ENCODE results near the gene GAST. TPM values are rescaled to one million over a fixed set of nuclear protein-coding genes. Genes with fewer than 3 reads are reported as not detected.

The GAST gene
- total RNA-seq, 1 experiment from 2014 or later: not detected

DNA sequence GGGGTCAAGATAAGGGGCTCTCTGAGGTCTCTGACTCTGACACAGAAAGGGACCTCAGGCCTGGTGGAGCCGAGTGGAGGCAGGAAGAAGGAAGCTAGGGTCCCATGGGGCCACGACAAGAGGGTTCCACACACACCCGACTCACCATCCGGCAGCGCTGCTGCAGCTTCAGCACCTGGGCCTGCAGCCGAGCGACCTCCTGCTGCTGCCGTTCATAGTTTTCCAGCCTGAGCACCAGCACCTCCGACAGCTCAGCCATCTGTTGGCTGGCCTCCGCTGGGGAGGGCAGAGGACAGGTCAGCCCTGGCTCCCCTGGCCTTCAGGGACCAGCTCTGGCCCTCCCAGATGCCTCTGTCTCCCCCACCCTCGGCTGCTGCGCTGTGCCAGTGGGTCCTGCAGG is 15.9 kb downstream of the GAST start:
- no peaks in the 10 kb centered on the region for H3K36me3 ChIP-seq (ENCODE audit: low read depth, low read length)
- H3K4me3 ChIP-seq (ENCODE audit: low read length): no peak overlapping the region
- no peak overlapping the region for H3K9ac ChIP-seq (ENCODE audit: low read length)
- intact Hi-C loops (cut with micrococcal nuclease): no loop called here
- no peaks in the 10 kb centered on the region for H3K9me3 ChIP-seq (ENCODE audit: low read length)
- H3K4me2 ChIP-seq (ENCODE audit: low read length): no peak overlapping the region
- no peaks in the 10 kb centered on the region for H3K79me2 ChIP-seq (ENCODE audit: low read length)
- H3K27me3 ChIP-seq (ENCODE audit: low read length): no peaks in the 10 kb centered on the region
- ChIA-PET CTCF (no interaction called here), POLR2A (ENCODE audit: unreplicated experiment) (no interaction called here)
- H3F3A ChIP-seq (ENCODE audit: low read length, unreplicated experiment): no peaks in the 10 kb centered on the region
- no peak overlapping the region for H3K27ac ChIP-seq (ENCODE audit: low read length)
- no peaks in the 10 kb centered on the region for H4K20me1 ChIP-seq (ENCODE audit: low read length)
- no peak for TF ChIP-seq EZH2 (IDR thresholded peaks at IDR 0.05; ENCODE audit: low read length, unreplicated experiment)
- TF ChIP-seq EZH2phosphoT487 (IDR thresholded peaks at IDR 0.05; ENCODE audit: borderline replicate concordance, low read length): no peak
- TF ChIP-seq, protein P1, sequence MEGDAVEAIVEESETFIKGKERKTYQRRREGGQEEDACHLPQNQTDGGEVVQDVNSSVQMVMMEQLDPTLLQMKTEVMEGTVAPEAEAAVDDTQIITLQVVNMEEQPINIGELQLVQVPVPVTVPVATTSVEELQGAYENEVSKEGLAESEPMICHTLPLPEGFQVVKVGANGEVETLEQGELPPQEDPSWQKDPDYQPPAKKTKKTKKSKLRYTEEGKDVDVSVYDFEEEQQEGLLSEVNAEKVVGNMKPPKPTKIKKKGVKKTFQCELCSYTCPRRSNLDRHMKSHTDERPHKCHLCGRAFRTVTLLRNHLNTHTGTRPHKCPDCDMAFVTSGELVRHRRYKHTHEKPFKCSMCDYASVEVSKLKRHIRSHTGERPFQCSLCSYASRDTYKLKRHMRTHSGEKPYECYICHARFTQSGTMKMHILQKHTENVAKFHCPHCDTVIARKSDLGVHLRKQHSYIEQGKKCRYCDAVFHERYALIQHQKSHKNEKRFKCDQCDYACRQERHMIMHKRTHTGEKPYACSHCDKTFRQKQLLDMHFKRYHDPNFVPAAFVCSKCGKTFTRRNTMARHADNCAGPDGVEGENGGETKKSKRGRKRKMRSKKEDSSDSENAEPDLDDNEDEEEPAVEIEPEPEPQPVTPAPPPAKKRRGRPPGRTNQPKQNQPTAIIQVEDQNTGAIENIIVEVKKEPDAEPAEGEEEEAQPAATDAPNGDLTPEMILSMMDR (conservative IDR thresholded peaks at IDR 0.05; ENCODE audit: low read depth, low read length): no peak
- H3K4me1 ChIP-seq (ENCODE audit: insufficient read depth, low read length): no peaks in the 10 kb centered on the region
- ATAC-seq: no peak
- no TSS peak for BruUV-seq (replicated peaks)
- H3K9me2 ChIP-seq (replicated peaks; ENCODE audit: low read length): no peaks in the 10 kb centered on the region
- no peak overlapping the region for H2AFZ ChIP-seq (ENCODE audit: low read length)
- no peak for DNase-seq

DNA sequence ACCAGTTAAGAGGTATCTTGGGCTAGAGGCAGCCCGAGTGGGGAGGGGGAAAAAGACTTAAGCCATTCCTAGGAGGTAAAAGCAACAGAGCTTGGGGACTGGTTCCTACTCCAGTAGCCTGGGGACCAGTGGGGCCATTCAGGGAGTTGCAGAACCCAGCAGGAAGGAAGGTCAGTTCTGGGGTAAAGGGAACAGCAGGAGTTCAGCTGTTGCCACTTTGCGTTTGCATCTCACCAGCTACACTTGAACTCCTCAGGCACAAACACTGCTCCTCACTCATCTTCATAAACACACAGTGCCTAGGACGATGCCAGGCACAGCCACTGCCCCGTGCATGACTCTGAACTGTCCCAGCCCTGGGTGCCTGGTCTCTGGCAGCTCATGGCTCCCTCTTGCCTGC is 18.3 kb downstream of the GAST start:
- Histone ChIP-seq H4K20me1 (ENCODE audit: low read length) (no peaks in the 10 kb centered on the region), H2AFZ (ENCODE audit: low read length) (no peak overlapping the region), H3K79me2 (ENCODE audit: low read length) (no peaks in the 10 kb centered on the region), H3K36me3 (ENCODE audit: low read depth, low read length) (no peaks in the 10 kb centered on the region), H3K27ac (ENCODE audit: low read length) (no peak overlapping the region), H3F3A (ENCODE audit: low read length, unreplicated experiment) (no peaks in the 10 kb centered on the region), H3K9me3 (ENCODE audit: low read length) (no peaks in the 10 kb centered on the region), H3K27me3 (ENCODE audit: low read length) (no peaks in the 10 kb centered on the region), H3K4me3 (ENCODE audit: low read length) (no peak overlapping the region), H3K9me2 (replicated peaks; ENCODE audit: low read length) (no peaks in the 10 kb centered on the region), H3K9ac (ENCODE audit: low read length) (no peak overlapping the region), H3K4me2 (ENCODE audit: low read length) (no peak overlapping the region), H3K4me1 (ENCODE audit: insufficient read depth, low read length) (no peaks in the 10 kb centered on the region)
- ChIA-PET CTCF (no interaction called here), POLR2A (ENCODE audit: unreplicated experiment) (no interaction called here)
- DNase-seq (no peak), ATAC-seq (no peak)
- intact Hi-C loops (cut with micrococcal nuclease): no loop called here
- BruUV-seq (replicated peaks): no TSS peak
- TF ChIP-seq EZH2phosphoT487 (IDR thresholded peaks at IDR 0.05; ENCODE audit: borderline replicate concordance, low read length) (no peak), EZH2 (IDR thresholded peaks at IDR 0.05; ENCODE audit: low read length, unreplicated experiment) (no peak)
- TF ChIP-seq, protein P1 (conservative IDR thresholded peaks at IDR 0.05; ENCODE audit: low read depth, low read length): no peak

DNA sequence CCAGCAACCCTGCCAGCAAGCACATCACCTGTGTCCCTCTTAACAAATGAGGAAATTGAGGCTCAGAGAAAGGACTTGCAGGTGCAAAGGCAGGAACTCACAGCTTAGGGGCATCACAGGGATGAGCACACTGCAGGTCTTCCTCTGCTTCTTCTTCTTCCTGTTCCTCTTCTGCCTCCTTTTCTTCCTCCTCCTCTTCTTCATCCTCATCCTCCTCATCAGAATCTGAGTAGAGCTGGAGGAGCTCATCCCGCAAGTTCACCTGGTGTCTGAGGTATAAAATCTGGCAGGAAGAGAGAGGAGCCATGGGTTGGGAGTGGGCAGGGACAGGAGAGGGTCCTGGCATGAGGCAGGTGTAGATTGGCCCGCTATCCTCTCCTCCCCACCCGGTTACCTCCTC is 19.7 kb downstream of the GAST start:
- TF ChIP-seq, protein P1 (conservative IDR thresholded peaks at IDR 0.05; ENCODE audit: low read depth, low read length): no peak
- TF ChIP-seq EZH2 (IDR thresholded peaks at IDR 0.05; ENCODE audit: low read length, unreplicated experiment): no peak
- no peak for TF ChIP-seq EZH2phosphoT487 (IDR thresholded peaks at IDR 0.05; ENCODE audit: borderline replicate concordance, low read length)
- Histone ChIP-seq H3K9me3 (ENCODE audit: low read length) (no peaks in the 10 kb centered on the region), H3K36me3 (ENCODE audit: low read depth, low read length) (no peaks in the 10 kb centered on the region), H3F3A (ENCODE audit: low read length, unreplicated experiment) (no peaks in the 10 kb centered on the region), H3K9me2 (replicated peaks; ENCODE audit: low read length) (no peaks in the 10 kb centered on the region), H3K4me3 (ENCODE audit: low read length) (no peak overlapping the region), H3K27me3 (ENCODE audit: low read length) (no peaks in the 10 kb centered on the region), H3K4me2 (ENCODE audit: low read length) (no peak overlapping the region), H3K4me1 (ENCODE audit: insufficient read depth, low read length) (no peaks in the 10 kb centered on the region), H3K9ac (ENCODE audit: low read length) (no peak overlapping the region), H3K79me2 (ENCODE audit: low read length) (no peaks in the 10 kb centered on the region), H4K20me1 (ENCODE audit: low read length) (no peaks in the 10 kb centered on the region), H2AFZ (ENCODE audit: low read length) (no peak overlapping the region), H3K27ac (ENCODE audit: low read length) (no peak overlapping the region)
- no TSS peak for BruUV-seq (replicated peaks)
- ChIA-PET CTCF (no interaction called here), POLR2A (ENCODE audit: unreplicated experiment) (no interaction called here)
- ATAC-seq: no peak
- intact Hi-C loops (cut with micrococcal nuclease): no loop called here
- no peak for DNase-seq
